GM21737 (cell line): ENCODE measurements around the gene LRRC31.

Experiments used
- ATAC-seq: cut with Tn5 transposase; IDR thresholded peaks from one replicate; pipeline ENCODE4 v1.9.1; 2021; ENCODE audit warnings: mild to moderate bottlenecking, moderate library complexity; ENCODE audit not compliant: unreplicated experiment

LRRC31 gene

GRCh38 chr3:169869484-169870220, at the start of gene LRRC31:
Gene LRRC31, minus strand, starts transcription at chr3:169869935. Its CDS starts 128 bp downstream, at chr3:169869807.
- ATAC-seq = no peak

- no peak for ATAC-seq
Observed at GRCh38 chr3:169914321-169914720, 44.6 kb upstream of the LRRC31 start.

GRCh38 chr3:169913323-169913722, 43.6 kb upstream of the LRRC31 start:
- ATAC-seq = no peak

GRCh38 chr3:169911272-169911671, 41.5 kb upstream of the LRRC31 start, which contains the start of gene SAMD7:
Gene SAMD7, plus strand, starts transcription at chr3:169911572. Its CDS starts 7,927 bp downstream, at chr3:169919499.
- ATAC-seq = no peak

GRCh38 chr3:169907944-169908343, 38.2 kb upstream of the LRRC31 start:
- no peak for ATAC-seq

GRCh38 chr3:169907476-169907875, 37.7 kb upstream of the LRRC31 start:
- ATAC-seq = no peak

GRCh38 chr3:169905404-169905803, 35.7 kb upstream of the LRRC31 start:
- ATAC-seq = no peak

GRCh38 chr3:169901453-169901852, 31.7 kb upstream of the LRRC31 start:
- no peak for ATAC-seq

- no peak for ATAC-seq
Observed at GRCh38 chr3:169897284-169897683, 27.5 kb upstream of the LRRC31 start.

GRCh38 chr3:169895072-169895471, 25.3 kb upstream of the LRRC31 start:
- ATAC-seq = no peak

GRCh38 chr3:169894110-169894509, 24.4 kb upstream of the LRRC31 start:
- no peak for ATAC-seq

- no peak for ATAC-seq
Observed at GRCh38 chr3:169891886-169892285, 22.2 kb upstream of the LRRC31 start.

GRCh38 chr3:169886671-169887070, 16.9 kb upstream of the LRRC31 start:
- no peak for ATAC-seq

GRCh38 chr3:169880576-169881250, 11.0 kb upstream of the LRRC31 start:
- ATAC-seq = no peak

GRCh38 chr3:169879845-169880575, 10.3 kb upstream of the LRRC31 start:
- ATAC-seq = no peak

GRCh38 chr3:169879013-169879557, 9.3 kb upstream of the LRRC31 start:
- no peak for ATAC-seq

- ATAC-seq = peak; percentile 45
Observed at GRCh38 chr3:169871129-169871886, 1.6 kb upstream of the LRRC31 start.

GRCh38 chr3:169868369-169868768, 1.4 kb downstream of the LRRC31 start:
- no peak for ATAC-seq

GRCh38 chr3:169867584-169868210, 2.0 kb downstream of the LRRC31 start:
- ATAC-seq = no peak

- peak; percentile 51 for ATAC-seq
Observed at GRCh38 chr3:169865176-169865767, 4.5 kb downstream of the LRRC31 start.
